ENCODE data around the gene CX3CR1.

The CX3CR1 gene

DNA sequence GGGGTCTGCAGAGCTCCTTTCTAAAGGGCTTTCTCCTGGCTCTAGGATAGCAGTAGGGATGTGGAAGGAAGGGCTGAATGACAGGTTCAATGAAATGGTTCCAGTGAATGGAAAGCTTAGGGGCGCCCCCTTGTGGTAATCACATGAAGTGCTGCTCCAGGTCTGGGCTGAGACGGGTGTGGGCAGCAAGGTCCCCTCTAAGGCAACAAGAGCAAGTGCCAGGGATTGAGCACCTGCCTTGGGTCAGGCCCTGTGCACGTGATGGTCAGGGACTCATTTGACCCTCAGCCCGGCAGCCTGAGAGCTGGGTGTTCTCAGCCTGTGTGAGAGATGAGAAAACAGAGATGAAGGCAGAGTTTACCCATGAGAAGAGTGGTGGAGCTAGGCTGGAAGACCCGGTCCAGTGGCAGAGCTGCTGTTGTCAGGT is 12.1 kb upstream of the CX3CR1 start:
- peak; percentile 63 for DNase-seq (ENCODE audit: low spot score)

DNA sequence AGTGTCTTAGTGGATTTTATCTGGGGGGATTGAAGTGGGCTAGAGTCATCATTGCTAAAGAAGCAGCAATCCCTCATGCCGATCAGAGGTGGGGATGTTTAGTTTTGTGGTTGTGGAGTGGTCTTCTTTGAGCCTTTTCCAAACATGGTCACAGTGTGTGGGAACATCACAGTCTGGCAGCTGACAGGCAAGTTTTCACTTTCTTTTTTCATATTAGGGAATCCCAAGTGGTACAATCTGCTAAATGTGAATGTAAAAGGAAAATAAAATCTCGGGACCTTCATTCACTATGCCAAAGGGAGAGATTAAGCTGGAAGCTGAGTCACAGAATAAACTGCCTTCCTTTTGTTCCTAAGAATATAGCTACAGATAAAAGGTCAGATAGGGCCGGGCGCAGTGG is 10.4 kb upstream of the CX3CR1 start:
- no peak for DNase-seq (ENCODE audit: low spot score)

DNA sequence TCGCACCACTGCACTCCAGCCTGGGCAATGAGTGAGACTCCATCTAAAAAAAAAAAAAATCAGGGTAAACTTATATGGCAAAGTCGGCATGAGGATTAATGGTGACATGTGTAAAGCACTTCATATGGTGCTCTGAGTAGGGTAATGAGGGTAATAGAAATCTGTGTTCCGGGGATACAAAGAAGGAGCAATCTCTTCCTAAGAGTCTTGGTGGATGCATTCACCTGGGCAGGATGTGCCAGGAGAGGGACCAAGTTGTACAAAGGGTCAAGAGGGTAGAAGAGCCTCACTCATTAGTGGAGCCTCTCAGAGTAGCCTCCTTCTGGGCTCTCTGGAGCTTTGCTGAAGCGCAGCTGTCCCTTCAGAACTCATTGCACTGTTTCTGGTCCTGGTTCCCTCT is 9.3 kb upstream of the CX3CR1 start:
- DNase-seq (ENCODE audit: low spot score) = no peak

DNA sequence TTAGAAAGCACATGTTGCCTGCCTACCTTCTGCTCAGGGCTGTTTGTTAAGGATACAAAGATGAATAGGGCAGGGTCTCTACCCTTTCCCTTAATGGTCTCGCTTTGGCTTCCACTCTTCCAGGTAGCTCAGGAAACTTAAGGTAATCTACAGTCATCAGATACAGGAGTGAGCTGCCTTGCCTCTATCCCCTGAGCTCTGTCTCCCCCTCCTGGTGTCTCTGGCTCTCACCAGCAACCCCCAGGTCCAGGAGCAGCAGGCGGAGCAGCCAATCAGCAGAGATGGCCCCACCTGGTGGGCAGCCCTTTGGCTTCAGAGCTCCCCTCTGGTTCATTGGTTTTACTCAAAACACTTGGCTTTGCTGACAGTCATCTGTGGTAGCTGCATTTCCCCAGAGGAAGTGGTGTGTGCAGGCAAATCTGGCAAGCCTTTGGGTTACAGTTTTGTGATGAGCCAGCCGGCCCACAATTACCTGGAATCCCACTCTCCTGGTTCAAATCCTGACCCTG is 8.5 kb upstream of the CX3CR1 start:
- peak; percentile 92 for DNase-seq (ENCODE audit: low spot score)

DNA sequence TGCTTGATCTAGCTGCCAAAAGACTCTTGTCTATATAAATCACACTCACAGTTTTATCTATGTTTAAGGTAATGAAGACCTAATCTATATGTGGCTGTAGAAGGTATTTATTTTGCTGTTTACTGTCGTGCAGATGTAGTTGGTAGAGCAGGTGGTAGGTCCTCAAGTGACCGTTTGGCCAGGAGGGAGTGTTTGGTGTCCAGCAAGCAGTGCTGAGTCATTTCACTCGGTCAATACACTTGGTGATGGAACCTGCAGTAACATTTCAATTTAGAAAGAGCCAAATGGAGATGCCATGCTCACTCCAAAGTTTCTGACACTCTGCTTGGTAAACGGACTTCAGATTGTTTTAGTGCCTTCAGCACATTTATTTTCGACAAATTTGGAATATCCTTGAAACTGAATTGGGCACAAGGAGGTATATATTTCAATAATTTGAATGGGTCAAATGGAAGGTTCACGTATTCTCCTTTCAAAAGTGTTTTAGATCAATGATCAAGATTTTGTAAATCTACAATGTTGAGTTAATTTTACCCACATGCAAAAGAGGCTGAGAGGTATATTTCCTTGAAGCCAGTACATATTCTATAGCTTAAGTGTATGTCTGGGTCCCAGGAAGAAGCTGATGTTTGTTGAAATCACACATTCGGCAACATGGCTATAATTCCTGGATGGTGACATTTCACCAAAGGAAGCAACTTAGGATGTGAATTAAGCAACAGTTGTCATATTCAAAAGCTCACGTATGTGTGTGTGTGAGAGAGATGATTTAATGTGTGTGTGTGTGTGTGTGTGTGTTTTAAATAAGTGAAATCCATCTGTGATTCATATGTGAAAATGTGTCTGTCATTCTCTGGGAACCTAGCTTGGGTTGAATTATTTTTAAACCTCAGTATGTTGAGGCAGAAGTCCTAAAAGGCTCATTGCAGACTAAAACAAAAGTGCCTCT is 7.7 kb upstream of the CX3CR1 start:
- no peak for DNase-seq (ENCODE audit: low spot score)

DNA sequence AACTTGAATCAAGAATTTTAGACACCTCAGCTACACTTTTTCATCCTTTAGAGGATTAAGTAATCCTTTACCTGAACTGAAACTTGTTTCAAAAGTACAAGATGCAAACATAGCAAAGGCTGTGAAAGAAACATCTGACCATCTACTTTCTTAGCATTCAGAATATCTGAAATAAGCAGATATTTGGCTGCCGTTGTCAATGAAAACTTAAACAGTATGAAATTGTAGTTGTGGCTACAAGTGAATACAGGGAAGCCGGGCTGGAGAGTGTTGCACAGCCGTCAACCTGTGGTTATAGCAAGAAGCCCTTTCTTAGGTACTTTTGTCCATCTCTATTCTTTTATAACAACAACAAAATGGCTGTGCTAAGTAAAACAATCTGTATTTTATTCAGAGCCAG is 6.9 kb upstream of the CX3CR1 start:
- DNase-seq (ENCODE audit: low spot score) = no peak

DNA sequence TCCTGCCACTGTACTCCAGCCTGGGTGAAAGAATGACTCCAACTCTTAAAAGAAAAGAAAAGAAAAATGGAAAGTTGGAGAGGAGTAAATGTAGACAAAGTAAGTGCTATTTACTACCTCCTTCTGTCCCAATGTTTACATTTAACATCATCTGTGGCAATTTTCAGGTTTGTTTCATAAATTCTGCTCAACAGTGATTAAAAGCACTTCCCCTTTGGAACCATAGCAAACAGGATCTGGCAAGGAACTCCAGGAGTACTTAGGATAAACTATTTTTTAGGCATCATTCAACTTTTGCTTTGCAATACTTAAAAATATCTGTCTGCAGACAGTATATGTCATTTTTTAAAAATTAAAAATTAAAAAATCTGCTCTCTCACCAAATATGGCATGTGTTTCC is 5.5 kb upstream of the CX3CR1 start:
- DNase-seq (ENCODE audit: low spot score) = no peak

DNA sequence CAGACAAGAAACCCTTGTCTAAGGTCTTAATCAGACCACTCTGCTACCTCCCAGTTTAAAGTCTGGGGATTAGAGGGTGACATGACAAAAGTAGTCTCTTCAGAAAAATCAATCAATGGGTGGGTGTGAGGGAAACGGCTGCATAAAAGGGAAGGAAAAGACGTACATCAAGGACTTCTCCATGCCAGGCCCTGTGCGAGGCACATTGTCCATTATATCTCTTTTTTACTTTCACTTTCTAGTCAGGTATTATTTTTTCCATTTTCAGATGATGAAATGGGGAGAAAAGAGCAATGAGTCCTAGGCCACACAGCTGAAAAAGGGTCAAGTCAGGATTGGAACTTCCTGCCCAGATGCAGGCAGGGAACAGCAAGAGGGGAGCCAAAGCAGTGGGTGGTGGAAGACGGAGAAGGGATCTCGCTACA is 4.6 kb upstream of the CX3CR1 start:
- no peak for DNase-seq (ENCODE audit: low spot score)

DNA sequence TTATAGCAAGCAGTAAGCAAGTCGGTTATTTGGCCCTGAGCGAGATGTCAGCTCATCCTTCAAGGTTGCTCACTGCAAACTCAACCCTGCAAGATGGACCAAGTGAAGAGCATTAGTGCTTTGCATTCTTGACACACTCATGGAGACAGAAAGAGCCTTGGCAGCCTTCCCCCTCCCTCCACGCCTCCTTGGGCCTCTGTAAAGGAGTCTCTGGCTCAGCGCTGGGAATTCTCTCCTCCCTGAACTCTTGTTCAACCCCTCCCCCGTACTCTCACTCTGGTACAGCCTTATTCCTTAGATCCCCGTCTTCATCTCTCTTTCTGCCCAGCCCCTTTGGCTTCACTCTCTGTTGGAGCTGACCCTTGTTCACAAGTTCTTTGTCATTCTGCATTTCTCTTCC is 2.2 kb upstream of the CX3CR1 start:
- DNase-seq (ENCODE audit: low spot score) = no peak

DNA sequence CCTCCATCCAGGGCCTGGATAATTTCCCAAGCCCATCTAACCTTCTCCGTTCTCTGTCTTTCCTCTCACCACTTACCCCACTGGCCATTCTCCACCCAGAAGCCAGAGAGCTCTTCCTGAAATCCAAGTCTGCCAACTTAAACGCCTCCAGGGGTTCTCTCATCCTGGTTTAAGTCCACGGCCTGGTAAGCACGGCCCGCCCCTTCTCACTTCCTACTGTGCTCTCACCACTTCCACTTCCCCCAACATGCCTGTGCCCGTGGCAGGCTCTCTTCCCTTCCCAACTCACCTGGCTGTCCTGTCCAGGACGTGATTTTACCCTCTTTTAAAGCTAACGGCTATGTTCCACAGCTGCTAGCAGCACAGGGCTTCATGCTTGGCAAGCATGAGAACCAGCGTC is 1.7 kb upstream of the CX3CR1 start:
- DNase-seq (ENCODE audit: low spot score) = peak; percentile 55

DNA sequence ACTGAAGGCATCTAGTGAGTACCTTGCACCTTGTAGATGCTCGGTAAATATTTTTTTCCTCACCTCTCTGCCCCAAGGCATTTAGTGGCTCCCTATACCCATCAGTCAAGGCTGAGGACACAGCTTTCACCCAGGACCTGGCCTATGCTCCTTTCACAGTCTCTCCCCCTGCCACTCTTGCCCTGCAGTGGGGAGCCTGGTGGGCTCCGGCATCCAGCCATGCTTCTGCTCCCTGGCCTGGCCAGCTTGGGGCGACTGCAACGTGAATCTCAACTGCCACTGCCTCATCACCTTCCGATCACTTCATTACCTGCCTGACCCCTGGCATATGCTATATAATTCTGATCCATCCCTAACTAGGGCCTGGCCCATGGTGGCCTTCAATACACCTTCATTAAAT is 735 bp upstream of the CX3CR1 start:
- DNase-seq (ENCODE audit: low spot score) = no peak

DNA sequence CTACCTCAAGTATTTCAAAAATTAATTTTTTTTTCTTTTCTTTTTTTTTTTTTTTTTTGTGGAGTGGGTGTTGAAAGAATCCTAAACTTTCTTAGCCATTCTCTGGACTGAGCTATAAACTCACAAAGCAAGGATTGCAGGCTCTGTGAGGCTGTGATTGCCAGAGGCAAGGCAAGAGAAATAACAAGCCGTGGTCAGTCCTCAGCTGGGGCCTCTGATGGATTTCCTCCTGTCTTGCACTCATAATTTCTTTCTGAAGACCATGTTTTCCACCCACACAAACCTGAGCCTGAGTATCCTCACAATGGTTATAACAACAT is 1.3 kb downstream of the CX3CR1 start:
- DNase-seq (ENCODE audit: low spot score) = no peak

DNA sequence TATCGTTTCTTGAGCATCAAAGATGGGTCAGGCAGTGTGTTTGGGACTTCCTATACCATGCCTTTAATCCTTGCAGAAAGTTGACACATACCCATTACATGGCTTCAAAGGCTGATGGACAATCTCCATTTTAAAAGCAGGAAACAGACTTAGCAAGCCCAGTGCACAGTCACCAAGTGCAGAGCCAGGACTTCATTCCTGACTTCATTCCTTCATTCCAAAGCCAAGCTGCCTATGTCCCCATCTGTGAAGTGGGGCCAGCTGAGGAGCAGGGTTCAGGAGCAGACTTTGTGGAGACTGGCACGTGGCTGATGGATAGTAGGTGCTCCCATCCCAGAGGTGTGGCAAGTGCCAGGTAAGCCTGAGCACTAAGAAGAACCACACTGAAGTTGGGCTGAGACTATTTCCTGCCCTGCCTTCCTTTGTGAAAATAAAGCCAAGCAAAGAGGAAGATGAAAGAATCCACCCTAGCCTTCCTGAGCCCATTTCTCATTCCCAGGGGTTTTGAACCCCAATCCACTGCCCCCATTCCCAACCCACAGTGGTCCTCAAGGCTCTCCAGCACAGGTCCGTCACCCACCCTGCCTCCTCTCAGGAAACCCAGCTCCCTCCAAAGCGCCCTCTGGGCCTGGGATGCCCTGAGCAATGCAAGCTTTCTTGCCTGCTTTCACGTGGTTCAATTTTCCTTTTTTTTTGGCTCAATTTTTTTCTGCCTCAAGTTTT is 1.8 kb downstream of the CX3CR1 start:
- no peak for DNase-seq (ENCODE audit: low spot score)

DNA sequence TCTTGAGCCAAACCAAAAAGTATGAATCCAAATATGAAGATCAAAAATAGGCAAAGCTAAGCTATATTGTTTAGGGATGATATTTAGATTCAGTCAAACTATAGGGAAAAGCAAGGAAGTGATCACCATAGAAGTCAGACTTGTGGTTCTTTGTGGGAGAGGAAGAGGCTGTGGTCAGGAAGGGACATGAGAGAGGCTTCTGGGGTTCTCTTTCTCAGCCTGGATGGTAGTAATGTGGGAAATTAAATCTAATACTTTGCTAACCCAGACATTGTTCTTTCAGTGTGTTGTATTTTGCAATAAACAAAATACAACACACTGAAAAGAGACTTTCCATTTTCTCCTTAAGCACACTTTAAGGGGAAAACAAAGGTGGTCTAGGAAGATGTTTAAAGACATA is 3.1 kb downstream of the CX3CR1 start:
- DNase-seq (ENCODE audit: low spot score) = no peak

DNA sequence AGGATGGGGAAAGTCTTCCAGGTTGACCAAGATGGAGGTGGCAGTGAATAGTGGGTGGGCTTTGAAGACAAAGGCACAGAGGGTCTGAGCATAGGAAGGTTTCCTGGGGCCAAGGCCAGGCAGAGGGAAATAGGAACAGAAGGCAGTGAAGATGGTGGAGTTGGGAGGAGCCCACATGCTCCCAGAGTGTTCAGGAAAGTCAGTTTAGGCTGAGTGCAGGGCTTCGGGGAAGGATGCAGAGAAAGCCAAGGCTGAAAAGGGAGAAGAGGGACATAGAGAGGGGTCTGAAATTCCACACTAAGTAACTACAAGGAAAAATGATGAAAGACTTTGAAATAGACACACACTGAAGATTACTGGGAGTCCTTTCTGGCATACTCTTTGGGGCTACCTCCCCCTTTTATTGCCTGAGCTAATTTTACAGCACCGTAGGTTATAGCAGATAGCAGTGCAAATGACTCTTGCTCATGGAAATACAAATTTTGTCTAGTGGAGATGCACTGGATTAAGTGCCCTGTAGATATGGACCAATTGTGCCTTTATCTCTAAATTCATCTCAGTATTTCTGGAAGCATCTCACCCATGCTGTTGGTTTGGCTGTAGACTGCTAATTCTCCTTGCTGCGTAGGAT is 3.8 kb downstream of the CX3CR1 start:
- DNase-seq (ENCODE audit: low spot score) = no peak

DNA sequence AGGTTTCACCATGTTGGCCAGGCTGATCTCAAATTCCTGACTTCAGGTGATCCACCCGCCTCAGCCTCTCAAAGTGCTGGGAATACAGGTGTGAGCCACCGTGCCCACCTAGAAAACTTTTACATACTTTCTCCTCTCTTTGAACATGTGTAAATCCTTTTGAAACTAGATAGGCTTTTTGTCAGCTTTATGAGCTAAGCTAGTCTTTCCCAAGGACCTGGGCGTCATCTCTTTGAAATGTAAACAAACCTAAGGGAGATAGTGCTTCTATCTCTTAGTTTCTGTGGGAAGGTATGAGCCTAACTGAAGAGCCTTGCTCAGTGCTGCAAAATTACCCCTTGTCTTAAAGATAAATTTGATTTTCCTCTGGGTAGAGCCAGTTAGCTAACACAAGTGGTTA is 4.8 kb downstream of the CX3CR1 start:
- no peak for DNase-seq (ENCODE audit: low spot score)

DNA sequence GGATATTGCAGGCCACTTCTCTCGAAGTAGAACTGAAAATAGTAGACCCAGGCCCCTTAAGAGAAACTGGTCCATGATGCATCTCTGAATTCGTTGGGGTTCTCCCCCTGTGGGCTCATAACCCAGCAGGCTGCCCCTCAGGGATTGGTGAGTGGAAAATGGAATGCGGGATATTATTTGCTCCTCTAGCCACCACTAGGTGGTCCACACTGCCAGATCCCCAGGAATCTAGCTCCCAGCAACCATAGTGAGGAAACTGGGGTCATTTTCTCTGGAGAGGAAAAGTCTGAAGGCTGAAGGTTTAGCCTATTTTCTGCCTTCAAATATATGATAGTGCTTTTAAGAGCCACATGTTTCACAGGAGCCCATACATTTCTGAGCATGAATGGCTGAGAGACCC is 6.7 kb downstream of the CX3CR1 start:
- no peak for DNase-seq (ENCODE audit: low spot score)

DNA sequence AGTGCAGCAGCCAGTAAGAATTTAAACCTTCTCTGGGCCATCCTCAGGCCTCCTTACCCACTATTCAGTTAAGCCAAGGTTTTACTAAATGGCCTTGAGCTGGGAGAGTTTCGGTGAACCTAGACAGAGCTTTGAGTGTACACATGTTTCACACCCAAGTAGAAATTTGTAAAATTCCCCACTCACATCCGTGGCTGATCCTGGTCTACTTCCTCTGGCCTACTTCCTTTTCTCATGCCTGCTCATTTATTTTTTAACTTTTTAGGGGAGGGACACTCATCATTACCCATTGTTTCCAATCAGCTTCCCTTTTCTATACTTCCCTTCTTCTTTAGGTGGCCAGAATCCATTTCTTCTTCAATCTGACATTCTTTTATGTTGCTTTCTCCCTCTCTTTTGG is 7.6 kb downstream of the CX3CR1 start:
- DNase-seq (ENCODE audit: low spot score) = no peak

DNA sequence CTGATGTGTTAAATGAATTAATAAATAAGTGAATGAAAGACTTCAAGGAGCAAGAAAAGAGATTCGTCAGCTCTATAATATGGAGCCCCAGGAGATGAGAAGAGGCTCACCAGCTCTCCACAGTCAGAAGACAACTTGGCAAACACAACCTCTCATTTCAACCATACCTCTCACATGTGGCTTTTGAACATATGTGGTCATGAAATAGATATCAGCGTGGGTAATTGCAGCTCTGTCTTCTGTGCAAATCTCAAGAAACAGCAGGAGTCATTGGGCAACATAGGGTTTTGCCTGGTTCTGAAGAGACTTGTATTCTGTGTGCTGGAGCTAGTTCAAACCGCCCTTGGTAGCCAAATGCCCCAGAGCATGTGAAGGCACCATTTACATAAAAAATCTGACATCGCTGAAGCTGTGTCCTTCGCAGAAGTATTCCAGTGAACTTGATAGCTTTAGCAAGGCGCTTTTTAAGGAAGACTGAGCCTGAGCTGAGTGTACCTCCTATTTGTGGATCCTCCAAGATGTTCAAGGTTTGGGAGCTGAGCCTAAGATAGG is 8.4 kb downstream of the CX3CR1 start:
- no peak for DNase-seq (ENCODE audit: low spot score)

DNA sequence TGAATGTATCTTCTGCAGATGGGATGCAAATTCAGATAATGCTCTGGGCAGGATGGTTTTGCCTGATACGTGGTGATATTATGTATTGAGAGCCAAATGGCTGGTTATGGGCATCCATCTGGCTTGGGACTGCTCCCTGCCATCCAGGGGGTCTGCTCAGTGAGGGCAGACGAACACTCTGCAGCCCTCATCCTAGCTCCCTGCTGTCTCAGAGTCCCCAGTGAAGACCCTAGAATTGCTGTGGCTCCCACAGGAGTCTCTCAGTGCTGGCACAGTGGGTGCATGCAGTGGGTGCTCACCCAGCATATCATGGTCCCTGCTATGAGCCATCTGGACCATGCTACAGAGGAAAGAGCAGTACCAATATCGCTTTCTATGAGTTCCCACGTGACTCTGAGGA is 10.3 kb downstream of the CX3CR1 start:
- DNase-seq (ENCODE audit: low spot score) = no peak

DNA sequence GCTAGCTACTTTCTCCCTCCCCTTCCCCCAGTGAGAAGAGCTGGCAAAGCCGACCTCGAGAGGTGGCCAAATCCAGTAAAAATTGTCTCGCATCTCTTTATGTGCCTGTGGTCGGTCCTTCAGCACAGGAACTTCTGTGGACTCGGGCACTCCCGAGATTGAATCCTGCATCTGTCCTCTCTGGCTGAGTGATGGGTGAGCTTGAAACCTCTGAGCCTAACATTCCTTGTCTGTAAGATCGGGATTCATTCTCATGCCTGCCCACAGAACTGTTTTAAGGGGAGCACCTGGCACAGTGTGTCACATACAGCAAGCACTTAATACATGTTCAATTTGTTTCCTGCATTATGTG is 11.3 kb downstream of the CX3CR1 start:
- DNase-seq (ENCODE audit: low spot score) = no peak

DNA sequence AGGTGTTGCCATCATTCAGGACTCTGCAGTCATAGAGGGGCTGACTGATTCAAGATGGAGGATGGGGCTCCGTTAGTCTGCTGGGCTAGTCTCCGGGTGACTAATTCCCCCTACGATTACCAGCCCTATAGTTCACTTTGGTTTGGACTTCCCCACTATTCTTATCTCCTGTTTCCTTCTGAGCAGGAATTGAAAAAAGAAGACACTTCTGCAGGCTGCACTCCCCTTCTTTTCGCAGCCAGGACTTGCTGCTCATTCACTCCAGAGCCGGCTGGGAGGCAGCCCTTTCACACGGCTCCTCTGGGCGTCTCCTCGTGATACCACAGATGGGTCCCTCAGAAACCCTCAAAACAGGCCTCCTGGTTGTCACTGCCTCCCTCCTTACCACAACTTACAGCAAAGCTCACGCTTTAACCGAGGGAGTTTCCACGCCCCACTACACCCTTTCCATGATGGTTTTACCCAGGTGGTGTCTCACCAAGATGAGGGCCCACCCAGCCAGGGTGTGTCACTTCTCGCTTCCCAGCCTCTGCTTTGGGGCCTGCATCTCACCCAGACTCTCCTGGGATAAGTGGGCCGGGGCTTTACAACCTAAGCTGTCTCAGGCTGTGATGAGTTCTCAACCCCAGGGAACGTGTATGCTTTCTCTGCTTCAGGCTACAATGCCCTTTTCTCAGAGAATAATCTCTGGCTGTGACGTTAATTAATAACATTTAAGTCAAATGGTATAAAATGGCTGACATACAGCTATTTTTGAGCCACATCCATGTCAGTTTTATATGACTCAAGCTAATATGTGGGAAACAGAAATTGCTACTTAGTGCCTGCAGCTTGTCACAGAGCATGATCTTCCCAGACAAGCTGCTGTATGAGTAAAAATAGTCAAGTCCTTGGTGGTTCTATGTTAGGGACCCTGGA is 11.9 kb downstream of the CX3CR1 start:
- DNase-seq (ENCODE audit: low spot score) = no peak

Data from Ammon's horn (tissue), 1 donor.